GM18519 (cell line): ENCODE measurements around the gene F13B.
"Not testable (repeated sequence)": the region's sequence is repeated elsewhere in the genome, so short reads cannot be mapped to it uniquely, and the experiment has no call there.

Experiments used
- ATAC-seq: cut with Tn5 transposase; IDR thresholded peaks from one replicate; pipeline ENCODE4 v1.9.1; 2021; ENCODE audit warnings: mild to moderate bottlenecking, moderate library complexity; ENCODE audit not compliant: unreplicated experiment, low FRiP score

Gene F13B

GRCh38 chr1:197066719-197067456, at the start of gene F13B:
F13B (minus strand) TSS chr1:197067260; CDS start chr1:197067223, 37 bp downstream.
- no peak for ATAC-seq

GRCh38 chr1:197116156-197116555, 49.1 kb upstream of the F13B start:
- ATAC-seq: no peak

- ATAC-seq: no peak
These were observed 39.8 kb upstream of the F13B start for GRCh38 chr1:197106869-197107268.

GRCh38 chr1:197103300-197103699, 36.2 kb upstream of the F13B start:
- ATAC-seq: no peak

GRCh38 chr1:197101978-197102377, 34.9 kb upstream of the F13B start:
- no peak for ATAC-seq

GRCh38 chr1:197100677-197101076, 33.6 kb upstream of the F13B start:
- ATAC-seq: no peak

GRCh38 chr1:197099444-197099843, 32.4 kb upstream of the F13B start:
- ATAC-seq: no peak

- not testable (repeated sequence) for ATAC-seq
These were observed 29.9 kb upstream of the F13B start for GRCh38 chr1:197096971-197097370.

- ATAC-seq: peak; percentile 81
These were observed 29.1 kb upstream of the F13B start for GRCh38 chr1:197096137-197096536.

GRCh38 chr1:197093226-197093885, 26.3 kb upstream of the F13B start:
- no peak for ATAC-seq

GRCh38 chr1:197092491-197093023, 25.5 kb upstream of the F13B start:
- no peak for ATAC-seq

GRCh38 chr1:197083474-197083873, 16.4 kb upstream of the F13B start:
- no peak for ATAC-seq

GRCh38 chr1:197081117-197081753, 14.2 kb upstream of the F13B start:
- no peak for ATAC-seq

- no peak for ATAC-seq
These were observed 13.3 kb upstream of the F13B start for GRCh38 chr1:197080323-197080722.

- no peak for ATAC-seq
These were observed 9.5 kb upstream of the F13B start for GRCh38 chr1:197076585-197076984.

GRCh38 chr1:197073978-197074377, 6.9 kb upstream of the F13B start:
- no peak for ATAC-seq

- no peak for ATAC-seq
These were observed 378 bp upstream of the F13B start for GRCh38 chr1:197067457-197067818.

GRCh38 chr1:197066277-197066676, 783 bp downstream of the F13B start:
- ATAC-seq: no peak

- no peak for ATAC-seq
These were observed 1.5 kb downstream of the F13B start for GRCh38 chr1:197065559-197065958.

GRCh38 chr1:197063212-197063611, 3.8 kb downstream of the F13B start:
- no peak for ATAC-seq

- ATAC-seq: peak; percentile 96
These were observed 4.4 kb downstream of the F13B start for GRCh38 chr1:197062692-197063091.
